Activated gamma-delta T cell (primary cell): ENCODE data around the gene DACT2.
"Not testable (repeated sequence)": the region's sequence is repeated elsewhere in the genome, so short reads cannot be mapped to it uniquely, and the experiment has no call there.

Experiments used
- DNase-seq: peaks from one replicate; lab custom pipeline; 2025; lab: John Stamatoyannopoulos, UW

The DACT2 gene

DNA sequence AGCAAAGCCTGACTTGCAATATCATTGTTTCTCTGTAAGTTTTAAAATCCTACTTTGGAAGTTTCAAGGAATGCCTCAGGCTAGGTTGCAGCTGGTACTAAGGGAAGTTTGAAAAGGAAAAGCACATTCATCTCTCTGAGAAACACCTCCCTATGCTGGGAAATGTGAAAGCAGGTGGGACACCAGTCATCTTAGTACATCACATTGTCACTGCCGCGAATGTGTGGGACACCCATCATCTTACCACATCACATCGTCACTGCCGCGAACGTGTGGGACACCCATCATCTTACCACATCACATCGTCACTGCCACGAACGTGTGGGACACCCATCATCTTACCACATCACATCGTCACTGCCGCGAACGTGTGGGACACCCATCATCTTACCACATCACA, 38.3 kb downstream of the DACT2 start:
- DNase-seq, result not testable (repeated sequence)

- no peak for DNase-seq
These were observed 38.7 kb downstream of the DACT2 start for GRCh38 chr6:168280899-168281245.

- no peak for DNase-seq
These were observed 39.3 kb downstream of the DACT2 start for GRCh38 chr6:168280020-168280898.

- no peak for DNase-seq
These were observed 40.1 kb downstream of the DACT2 start for GRCh38 chr6:168279403-168279935.

DNA sequence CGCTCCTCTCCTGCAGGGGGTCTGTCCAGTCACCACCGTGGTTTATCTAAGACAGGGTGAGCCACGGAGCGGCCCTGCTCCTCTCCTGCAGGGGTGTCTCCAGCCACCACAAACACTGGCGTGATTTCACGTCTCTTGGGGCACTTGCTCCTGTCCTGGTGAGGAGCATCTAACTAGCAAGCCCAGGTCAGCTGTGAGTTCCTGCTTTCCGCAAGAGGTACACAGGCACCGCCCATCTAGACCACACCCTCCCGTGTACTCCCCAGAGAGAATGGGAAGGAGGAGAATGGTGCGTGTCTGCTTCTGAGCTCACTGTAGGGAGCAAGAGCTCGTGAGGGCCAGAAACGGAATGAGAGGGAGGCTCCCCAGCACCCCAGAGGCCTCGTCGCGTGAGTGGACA, 40.7 kb downstream of the DACT2 start:
- DNase-seq, result no peak

DNA sequence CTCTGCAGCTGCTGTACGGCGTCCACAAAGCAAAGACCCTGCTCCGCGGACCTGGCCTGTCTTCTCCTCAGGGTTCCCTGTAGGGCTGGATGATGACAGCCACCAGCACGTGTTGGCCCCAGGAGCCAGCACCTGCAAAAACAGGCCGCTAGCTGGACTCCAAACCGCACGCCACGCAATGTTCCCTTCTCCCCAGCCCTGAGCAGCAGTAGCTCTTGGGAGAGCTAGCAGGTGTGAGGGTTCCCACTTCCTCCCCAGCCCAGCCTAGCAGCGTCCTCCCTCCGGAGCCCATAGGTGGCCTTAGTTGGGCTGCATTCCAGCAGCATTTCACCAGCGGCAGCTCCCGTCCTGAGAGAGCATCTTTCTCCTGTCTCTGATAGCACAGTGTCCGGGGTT, 42.3 kb downstream of the DACT2 start:
- DNase-seq, result no peak

DNA sequence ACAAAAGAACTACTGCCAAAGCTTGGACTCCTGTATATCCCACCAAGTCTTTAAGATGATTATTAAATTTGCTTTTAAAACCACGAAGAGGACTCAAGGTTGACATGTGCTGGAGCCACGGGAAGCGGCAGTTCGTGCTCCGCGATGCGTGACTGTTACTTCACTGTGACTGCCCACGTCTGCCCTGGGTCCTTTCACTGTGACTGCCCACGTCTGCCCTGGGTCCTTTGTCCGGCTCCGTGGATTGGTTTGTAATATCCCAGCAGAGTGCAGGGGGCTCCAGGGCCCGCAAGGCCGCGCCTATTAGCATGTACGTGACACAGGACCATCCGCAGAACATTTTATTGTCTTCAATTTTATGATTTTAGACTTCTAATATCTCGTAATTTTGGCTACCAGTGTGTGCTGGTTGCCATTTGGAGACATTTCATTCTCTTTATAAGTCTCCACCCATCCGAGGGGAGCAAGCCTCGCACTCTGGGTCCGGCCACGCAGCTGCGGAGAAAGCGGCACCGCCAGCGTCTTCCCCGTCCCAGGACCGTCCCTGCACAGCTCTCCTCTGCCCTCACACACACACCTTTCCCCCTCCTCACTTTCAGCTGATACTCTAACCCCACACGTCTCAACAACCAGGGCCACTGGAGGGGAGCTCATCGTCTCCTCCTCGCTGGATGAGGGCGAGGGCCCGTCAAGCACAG, 42.9 kb downstream of the DACT2 start:
- DNase-seq, result no peak

GRCh38 chr6:168275168-168275567, 44.4 kb downstream of the DACT2 start:
- DNase-seq, result no peak

DNA sequence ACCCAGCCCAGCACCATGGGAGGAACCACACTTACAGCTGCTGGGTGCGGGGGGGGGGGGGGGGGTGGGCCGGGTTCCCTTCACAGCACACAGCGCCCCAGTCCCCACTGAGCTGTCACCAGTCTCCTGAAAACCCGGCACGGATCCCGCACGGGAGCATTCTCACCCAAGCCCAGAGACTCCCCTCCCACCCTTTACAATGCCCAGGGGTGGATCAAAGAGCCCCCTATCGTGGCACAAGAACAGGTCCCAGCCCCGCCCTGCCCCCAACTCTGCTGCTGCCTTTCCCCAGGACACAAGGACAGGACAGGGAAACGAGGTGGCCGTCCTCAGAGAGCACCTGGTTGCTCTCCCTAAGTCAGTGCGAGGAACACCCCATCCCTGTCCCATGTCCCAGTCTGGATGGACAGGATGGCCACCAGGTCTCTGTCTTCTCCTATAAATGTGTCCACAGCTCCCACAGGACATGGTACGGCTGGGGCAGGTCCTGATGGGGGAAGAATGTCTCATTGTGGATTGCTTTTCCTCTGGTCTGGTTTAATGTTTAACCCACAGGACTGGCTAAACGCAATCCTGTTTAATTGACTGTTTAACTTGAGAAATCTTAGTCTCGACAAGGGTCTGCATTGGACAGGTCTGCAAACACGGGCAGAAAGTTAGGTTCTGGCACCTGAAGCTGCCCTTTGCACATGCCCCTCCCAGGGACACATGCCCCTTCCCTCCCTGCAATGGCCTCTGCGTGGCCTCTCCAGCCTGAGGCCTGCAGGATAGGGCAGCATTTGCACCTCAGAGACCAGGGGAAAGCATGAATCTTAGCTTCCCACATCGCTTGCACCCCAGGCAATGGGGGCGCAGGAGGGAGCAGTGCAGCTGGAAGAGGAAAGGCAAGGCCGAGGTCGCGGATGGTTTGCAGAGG, 45.3 kb downstream of the DACT2 start:
- no peak for DNase-seq

DNA sequence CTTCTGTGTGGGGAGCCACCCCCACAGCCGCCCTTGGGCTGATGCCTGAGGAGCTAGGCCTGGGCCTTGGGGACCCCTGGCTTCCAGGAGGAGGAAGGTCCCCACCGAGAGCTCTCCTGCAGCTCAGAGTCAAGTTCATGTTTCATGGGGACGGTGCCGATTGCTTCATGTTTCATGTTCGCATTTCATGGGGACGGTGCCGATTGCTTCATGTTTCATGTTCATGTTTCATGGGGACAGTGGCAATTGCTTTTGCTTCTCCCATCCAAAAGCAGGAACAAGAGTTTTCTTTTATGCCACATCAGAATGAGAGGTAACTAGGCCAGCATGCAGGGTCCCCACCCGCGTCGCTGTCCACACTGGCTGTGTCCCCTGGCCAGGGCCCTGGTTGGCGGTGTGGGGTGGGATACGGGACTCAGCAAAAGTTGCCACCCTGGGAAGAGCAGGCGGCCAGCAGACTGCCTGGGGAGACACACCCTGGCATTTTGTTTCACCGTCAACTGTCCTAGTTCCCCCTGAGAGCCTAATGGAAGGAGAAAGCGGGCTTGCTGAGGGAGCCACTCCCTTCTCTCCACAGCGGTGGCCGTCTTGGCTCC, 46.0 kb downstream of the DACT2 start:
- DNase-seq, result no peak

GRCh38 chr6:168272415-168273325, 46.9 kb downstream of the DACT2 start:
- DNase-seq, result no peak

DNA sequence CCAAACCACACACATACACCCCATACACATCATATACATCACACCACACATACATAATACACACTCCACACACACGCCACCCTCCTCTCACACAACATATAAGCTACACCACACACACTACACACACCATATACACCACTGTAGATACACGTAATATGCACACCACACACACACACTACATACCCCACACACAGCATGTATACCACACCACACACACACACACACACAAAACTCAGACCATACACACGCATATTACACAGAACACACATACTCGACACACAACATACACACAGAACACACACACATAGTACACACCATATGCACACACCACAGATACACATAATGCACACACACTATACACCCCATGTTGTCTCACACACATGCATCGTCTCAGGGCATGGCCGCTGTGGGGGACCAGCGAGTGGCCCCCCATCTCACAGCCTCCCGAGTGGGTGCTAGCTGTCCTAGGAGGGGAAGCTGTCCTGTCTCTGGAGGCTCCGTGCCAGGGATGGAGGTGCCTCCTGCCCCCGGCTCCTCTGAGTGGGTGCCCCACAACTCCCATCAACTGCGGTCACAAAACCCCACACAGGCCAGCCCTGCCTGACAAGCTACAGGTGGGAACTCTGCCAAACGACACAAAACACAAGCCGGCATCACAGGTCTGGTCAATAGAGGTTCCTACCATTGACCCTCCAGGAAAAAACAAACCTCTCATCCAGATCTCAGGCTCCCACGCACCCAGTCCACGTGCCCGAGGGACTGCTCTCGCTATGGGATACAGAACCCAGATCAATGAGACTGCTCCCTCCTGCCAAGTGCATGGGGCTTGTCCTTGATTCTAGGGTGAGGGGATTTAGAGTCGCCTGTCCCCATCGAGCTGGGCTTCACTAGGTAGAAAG, 49.1 kb downstream of the DACT2 start:
- DNase-seq, result no peak

DNA sequence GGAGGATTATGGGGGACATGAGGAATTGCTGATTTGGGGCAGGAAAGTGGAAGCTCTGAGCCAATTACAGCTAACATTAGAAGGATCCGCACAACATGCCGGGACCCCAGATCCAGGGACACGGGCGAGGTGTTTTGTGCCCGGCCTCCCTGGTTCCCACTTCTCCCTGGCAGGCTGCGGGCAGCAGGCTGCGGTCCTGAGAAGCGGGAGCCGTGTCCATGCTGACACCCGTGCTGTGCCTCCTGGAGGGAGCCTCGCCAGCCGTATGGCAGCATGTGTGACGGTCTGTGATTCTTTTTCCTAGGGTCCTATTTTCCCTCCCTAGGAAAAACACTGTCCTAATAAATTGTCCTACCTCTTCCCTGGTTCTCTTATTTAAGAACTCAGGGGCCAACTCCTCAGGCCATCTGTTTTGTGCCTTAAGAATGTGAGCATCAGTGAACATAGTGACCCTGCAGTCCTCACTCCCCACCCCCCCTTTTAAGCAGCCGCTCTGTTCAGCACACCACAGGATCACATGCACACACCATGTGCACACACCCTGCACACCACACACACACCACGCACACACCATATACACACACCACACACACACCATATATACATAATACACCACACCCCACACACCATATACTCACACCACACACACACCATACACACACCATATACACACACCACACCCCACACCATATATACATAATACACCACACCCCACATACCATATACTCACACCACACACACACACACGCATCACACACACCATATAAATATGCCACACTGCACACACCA, 49.9 kb downstream of the DACT2 start:
- no peak for DNase-seq

- no peak for DNase-seq
These were observed 50.8 kb downstream of the DACT2 start for GRCh38 chr6:168268755-168269154.

DNA sequence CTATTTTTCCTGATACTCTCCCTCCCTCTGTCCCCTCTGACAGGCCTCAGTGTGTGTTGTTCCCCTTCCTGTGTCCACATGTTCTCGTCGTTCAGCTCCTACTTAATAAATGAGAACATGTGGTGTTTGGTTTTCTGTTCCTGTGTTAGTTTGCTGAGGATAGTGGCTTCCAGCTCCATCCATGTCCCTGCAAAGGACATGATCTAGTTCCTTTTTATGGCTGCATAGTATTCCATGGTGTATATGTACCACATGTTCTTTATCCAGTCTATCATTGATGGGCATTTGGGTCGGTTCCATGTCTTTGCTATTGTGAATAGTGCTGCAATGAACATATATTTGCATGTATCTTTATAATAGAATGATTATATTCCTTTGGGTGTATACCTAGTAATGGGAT, 51.8 kb downstream of the DACT2 start:
- not testable (repeated sequence) for DNase-seq

- DNase-seq, result no peak
These were observed 53.5 kb downstream of the DACT2 start for GRCh38 chr6:168265827-168266815.

GRCh38 chr6:168265394-168265793, 54.2 kb downstream of the DACT2 start:
- DNase-seq, result no peak
